ENCODE measurements around the gene EXOC4.

- TF ChIP-seq CTCF (IDR thresholded peaks at IDR 0.05) (no peak), EP300 (IDR thresholded peaks at IDR 0.05) (no peak), POLR2A (IDR thresholded peaks at IDR 0.05) (no peak)
These were observed 323.8 kb downstream of the EXOC4 start for GRCh38 chr7:133576612-133577168.

Measured in ovary (tissue), 3 donors.